NCI-H2196 treated with DMSO at 0.1 percent for 48 hours (cell line): Measurements from ENCODE around the gene IBA57.
"Not testable (repeated sequence)": the region's sequence is repeated elsewhere in the genome, so short reads cannot be mapped to it uniquely, and the experiment has no call there.

ENCODE experiments used
- DNase-seq: peaks from one replicate; lab custom pipeline; 2025; ENCODE audit not compliant: unreplicated experiment; lab: John Stamatoyannopoulos, UW

The IBA57 gene

DNA sequence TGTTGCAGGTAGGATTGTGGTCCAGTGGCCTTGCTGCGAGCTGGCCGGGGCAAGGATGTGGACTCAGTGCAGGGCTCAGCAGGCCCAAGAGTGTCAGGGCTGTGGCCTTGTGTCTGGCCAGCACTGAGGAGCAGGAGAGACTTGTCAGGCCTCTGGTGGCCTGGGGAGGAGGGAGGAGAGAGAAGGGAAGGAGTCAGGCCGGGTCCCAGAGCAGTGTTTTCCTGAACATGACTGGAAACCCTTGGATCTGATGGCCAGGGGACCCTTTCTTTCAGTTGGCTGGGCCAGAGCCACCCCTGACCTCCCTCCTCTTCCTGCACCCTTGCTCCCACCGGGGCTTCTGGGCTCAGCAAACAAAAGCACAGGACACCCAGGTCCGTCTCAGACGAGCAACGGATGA, 5.1 kb downstream of the IBA57 start:
- no peak for DNase-seq

DNA sequence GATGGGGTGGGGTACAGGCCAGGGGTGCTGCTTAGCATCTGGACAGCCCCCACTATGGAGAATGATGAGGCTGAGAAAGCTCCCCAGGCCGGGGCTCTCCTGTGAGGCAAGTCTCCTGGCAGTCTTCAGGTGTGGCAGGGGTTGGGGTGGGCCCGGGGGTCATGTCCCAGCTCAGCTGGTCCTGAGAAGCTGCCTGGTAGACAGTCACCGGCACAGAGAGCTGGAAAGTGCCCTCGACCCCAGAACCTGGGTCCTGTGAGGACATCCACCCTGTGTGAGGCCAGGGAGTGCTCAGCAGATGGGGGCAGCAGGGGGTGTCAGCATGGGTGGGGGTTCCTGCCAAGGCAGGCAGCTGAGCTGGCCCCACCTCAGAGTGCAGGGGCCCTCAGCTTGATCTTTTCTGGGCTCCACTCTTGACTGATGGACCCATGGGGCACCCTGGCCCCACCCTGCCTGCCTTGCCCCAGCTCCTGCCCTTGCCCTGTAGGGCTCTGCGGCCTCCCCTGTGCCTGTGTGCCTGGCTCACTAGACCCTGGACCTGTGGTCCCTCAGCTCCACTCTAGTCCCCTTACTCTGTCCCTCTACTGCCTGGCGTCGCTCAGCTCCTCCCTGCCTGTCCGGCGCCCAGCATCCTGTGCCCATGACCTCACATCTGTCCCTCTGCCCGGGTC, 5.8 kb downstream of the IBA57 start:
- no peak for DNase-seq

DNA sequence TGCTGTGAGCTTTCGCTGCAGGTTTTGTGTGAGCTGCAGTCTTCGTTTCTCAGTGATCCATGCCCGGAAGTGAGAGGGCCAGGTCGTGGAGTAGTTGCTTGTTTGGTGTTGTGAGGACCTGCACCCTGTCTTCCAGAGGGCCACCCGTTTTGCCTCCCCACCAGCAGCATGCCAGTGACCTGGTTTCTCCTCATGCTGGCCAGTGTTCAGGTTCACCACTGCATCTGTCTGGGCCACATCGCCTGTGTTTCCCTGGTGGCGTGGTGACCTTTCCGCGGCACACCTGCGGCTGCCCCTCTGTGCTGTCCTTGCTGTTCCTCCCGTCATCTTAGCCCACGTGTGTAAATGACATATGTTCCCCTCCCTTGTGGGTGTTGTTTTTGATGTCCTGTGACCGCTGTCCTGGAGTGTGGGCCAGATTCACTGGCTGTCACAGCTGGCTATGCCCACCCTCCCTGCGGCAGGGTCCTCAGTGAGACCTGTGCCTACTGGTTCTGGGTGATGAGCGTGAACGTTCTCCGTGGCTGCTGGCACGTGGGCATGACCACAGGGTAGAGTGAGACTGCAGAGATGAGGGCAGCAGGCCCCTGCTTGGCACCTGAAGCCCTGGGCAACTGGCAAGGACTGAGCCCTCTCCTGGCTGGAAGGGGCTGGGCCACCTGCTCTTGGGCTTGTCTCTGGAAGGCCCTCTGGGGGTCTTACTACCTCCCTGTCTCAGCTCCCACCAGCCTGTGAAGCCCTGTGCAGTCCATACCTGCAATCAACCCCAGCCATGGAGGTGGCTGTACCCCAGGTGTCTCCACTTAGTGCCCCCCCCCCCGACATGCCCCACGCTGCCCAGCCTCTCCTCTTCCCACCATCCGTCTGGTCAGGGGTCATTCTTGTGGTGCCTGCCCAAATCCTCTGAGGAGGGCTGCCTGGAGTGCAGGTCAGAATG, 7.3 kb downstream of the IBA57 start:
- no peak for DNase-seq

DNA sequence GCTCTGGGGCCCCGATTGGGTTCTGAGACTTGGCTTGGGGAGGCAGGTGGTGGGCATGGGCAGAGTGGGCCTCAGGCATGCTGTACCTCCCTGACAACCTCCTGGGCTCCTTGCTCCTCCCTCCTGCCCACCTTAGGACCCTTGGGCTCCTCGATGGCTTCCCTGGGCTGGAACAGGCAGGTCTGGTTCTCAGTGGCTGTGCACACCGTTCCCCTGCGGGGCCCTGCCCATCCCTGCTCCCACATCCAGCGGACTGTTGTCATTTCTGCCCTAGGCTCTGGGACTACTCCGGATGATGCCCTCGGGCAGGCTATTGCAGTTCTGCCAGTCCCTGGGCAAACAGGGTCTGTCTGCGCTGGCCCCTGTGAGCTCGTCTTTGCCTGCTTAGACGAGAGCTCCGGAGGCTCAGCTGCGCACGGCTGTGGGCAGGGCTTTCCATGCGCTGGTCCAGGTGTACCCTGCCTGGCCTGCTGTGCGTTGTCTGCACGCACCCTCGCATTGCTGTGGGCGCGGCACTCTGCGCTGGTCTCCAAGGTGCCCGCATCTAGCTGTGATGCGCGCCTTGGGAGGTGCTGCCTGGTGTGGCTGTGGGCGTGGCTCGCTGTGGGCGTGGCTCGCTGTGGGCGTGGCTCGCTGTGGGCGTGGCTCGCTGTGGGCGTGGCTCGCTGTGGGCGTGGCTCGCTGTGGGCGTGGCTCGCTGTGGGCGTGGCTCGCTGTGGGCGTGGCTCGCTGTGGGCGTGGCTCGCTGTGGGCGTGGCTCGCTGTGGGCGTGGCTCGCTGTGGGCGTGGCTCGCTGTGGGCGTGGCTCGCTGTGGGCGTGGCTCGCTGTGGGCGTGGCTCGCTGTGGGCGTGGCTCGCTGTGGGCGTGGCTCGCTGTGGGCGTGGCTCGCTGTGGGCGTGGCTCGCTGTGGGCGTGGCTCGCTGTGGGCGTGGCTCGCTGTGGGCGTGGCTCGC, 8.2 kb downstream of the IBA57 start:
- DNase-seq = not testable (repeated sequence)

DNA sequence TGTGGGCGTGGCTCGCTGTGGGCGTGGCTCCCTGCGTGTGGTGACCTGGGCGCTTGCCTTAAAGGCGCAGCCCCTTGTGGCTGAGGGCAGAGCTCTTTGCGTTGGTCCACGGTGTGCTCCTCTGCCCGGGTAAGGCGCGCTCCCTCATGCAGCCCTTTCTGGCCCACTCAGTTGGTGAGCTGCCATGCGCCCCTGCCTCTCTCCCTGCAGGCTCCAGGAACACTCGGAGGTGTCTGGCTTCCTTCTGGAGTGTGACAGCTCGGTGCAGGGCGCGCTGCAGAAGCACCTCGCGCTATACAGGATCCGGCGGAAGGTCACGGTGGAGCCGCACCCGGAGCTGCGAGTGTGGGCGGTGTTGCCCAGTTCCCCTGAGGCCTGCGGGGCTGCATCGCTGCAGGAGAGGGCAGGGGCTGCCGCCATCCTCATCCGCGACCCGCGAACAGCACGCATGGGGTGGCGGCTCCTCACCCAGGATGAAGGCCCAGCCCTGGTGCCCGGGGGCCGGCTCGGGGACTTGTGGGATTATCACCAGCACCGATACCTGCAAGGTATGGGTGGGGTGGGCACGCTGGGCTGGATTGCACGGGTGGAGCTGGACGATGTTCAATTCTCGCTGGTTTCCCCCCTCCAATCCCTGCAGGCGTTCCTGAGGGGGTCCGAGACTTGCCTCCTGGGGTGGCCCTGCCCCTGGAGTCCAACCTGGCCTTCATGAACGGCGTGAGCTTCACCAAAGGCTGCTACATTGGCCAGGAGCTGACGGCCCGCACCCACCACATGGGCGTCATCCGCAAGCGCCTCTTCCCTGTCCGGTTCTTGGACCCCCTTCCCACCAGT, 9.1 kb downstream of the IBA57 start:
- no peak for DNase-seq

DNA sequence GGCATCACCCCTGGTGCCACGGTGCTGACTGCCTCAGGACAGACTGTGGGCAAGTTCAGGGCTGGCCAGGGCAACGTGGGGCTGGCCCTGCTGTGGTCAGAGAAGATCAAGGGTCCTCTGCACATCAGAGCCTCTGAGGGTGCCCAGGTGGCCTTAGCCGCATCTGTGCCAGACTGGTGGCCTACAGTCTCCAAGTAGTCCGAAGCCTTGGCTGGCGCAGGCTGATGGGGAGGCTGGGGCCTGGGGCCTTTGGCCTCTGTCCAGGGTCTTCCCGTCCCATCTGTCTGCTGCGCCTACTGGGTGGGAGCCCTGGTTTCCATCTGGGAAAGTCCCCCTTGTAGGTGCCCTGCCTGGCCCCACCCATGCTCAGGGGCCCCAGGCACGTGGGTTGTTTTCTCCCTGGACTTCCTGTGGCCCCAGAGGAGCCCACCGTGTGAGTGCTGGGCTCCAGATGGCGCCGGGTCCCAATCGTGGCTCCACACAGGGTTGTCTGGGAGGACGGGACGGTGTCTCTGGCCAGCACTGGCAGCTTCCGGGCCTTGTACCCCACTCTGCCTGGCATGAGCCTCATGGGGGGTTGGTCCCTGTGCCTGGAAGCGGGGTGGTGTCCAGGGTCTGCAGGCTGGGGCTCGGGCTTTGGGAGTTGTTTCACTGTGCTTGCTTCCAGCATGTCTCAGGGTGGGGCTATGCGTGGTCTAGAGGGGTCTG, 9.9 kb downstream of the IBA57 start:
- no peak for DNase-seq

DNA sequence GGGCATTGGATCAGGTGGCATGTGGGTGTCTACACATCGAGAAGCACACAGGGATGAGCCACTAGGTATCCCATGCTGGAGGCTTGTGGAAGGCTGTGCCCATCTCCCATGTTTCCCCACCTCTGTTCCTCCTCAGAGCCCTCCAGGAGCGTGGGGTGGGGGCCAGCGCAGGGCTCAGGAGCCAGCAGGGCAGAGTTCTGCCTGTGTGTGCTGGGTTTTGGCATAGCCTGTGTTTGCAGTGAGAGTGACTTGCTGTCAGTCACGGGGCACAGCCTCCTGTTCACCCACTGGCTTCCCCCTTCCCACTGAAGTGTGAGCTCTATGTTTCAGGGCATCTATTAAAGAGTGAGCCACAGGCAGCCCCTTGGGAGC, 10.4 kb downstream of the IBA57 start:
- DNase-seq = no peak

DNA sequence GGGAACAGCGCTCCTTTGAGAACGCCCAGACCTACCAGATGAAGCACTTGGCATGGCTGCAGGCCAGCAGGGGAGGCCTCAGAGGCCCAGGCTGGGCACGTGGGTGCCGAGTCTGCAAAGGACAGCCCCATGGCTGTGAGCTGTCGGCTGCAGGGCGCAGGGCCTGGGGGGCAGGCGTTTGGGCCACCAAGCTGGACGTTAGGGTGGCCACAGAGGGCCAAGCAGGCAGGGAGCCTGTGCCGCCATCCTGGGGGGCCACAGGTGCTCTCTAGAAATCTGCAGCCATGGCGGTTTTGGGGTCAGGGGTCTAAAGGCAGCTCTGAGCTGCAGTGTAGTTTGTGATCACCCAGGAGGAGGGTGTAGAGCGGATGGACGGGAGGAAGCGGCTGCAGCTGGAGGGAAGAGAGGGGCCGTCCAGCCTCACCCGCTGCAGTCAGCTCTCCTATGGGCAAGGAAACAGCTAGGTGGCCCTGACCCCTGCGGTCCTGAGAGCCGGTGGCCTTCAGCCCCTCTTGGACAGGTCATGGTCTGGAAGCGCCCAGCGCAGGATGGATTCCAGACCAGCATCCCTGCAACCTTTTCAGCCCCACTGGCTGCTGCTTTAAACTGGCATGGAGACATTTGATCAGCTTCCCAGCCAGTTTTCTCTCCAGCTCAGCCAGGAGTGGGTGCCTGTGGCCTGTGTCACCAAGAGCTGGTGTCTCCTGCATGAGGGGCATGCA, 11.0 kb downstream of the IBA57 start:
- DNase-seq = no peak

DNA sequence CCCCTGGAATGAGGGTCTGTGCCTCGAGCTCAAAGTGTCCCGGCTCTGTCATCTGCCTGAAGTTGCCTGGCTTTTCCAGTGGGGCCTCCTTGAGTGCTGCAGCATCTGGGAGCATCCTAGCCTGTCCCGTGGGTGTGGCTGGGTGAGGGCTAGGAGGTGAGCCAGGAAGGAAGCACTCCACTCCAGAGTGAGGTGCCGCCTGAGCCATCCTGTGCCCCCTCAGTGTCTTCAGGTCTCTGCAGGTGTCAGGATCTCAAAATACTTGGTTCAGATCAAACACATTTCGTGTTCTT, 11.5 kb downstream of the IBA57 start:
- DNase-seq = no peak

DNA sequence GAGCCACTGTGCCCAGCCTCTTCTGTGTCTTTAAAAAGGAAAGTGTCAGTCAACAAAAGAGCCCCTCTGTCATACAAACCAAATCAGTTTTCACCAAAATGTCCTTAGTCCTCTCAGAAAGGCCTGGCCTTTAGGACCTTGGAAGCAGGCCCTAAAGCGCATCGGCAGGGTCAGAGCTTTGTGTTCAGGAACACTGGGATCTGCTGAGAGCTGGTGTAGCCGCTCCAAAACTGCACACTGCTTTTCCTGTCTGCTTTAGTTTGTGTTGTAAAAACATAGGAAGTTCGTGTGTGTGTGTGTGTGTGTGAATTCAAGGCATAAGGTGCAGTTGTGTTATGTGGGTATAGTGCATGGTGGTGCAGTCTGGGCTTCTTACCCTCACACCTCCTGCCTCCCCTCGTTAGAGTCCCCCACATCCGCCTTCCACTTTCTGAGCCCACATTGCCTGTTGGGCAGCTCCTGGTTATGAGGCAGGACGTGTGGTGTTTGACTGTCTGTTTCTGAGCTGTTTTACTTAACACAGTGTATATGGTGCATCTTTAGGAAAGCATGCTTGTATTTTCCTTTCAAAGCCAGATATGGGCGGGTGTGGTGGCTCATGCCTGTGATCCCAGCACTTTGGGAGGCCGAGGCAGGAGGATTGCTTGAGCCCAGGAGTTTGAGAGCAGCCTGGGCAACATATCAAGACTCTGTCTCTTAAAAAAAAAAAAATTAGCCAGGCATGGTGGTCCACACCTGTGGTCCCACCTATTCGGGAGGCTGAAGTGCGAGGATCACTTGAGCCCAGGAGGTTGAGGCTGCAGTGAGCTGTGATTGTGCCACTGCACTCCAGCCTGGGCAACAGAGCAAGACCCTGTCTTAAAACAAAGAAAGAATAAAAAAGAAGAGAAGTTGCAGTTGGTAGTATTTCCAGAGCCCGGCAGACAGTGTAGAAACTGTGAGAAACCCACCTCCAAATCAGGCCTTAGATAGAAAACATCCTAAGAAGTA, 12.4 kb downstream of the IBA57 start:
- DNase-seq = no peak

DNA sequence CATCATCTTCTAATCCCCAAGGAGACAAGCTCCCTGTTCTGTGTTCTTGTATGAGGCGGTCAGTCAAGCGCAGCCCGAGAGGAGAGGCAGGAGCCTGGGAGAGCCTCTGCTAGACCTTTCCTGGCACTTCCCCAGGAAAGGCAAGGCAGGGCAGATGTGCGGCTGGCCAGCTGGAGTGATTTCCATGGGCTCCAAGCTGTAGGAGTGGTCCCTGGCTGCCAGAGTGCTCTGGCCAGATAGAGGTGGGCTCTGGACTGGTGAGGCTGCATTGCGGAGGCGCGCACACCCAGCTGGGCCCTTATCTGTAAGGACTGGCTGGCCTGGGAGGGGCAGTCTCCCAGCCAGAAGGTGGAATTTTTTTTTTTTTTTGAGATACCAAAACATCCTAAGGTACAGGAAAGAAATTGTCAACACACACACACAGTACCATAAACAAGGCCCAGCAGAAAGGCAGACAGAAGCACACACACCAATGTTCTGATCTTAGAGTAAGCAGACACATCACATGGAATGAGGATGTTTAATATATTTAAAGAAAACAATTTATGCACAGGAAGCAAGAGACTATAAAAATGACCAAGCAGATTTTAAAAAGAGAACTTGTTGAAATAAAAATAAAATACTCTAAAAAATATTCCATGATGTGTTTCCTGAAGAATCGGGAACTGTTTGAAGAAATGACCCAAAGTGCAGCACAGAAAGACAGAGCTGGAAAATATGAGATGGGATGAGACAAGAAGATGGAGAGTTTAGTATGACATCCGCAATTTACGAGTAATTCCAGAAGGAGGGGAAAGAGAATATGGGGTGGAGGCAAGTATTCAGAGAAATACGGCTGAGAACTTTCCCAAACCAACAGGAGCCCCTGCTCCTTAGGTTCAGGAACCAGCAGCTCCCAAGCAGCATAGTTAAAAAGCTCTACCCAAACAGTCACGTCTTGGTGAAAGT, 13.4 kb downstream of the IBA57 start:
- DNase-seq = no peak

DNA sequence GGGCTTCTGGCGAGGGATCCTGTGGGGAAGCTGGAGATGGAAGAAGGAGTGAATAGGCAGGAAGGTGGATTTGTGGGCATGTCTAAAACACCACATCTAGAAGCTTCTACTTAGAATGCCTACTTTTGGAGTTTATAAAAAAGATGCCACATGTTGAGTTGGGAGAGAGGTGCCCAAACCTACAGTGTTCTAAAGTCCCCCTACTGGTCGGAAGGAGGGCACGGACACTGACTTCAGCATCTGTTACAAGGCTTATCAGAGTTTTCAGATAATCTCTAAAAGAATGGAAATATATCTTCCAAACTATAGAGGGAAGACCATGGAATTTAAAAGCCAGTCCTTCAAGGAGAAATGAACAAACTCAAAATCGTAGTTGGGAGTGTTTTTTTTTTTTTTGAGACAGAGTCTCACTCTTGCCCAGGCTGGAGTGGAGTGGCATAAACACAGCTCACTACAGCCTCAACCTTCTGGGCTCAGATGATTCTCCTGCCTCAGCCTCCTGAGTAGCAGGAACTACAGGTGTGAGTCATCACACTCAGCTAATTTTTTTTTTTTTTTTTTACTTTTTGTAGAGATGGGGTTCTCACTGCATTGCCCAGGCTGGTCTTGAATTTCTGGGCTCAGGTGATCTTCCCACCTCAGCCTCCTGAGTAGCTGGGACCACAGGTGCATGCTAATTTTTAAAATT, 14.8 kb downstream of the IBA57 start:
- no peak for DNase-seq

DNA sequence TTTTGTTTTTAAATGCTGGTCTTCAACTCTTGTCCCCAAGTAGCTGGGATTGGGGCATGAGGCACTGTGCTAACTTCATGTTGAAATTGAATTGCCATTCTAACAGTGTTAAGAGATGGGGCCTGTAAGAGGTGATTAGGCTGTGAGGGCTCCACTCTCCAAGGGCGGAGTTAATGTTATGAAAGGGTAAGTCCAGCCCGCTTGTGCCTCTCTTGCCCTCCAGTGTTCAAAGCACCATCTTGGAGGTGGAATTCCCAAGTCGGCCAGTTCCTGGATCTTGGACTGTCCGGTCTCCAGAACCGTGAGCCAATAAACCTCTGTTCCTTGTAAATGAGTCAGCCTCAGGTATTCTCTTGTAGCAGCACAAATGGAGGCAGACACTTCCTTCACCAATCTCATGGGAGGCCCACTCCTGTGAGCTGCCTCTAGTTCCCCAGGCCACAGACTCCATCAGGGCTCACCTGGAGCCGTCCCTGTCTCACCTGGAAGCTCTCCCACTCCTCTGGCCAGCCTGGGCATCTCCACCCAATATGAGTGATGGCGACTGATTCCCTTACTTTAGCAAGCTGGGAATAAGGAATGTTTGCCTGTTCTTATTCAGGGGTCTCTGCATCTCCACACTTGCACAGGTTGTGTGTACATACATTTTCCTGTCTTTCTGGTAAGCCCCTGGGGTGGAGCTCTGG, 15.5 kb downstream of the IBA57 start:
- no peak for DNase-seq

DNA sequence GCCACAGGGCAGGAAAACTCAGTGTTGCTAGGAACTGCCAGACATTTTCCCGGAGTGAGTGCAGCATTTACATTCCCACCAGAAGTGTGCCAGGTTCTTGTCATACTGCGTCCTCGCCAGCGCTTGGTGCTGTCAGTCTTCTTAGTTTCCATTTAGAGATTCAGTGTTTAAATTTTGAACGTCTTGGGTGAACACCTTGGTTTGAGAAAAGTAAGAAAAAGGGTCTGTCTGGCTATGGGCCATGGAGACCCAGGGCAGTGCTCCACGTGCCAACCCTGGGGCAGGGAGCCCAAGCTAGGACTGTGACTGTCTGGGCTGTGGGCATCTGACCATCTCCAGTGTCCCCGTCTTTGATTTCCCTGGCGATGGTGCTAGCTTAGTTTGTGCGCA, 16.0 kb downstream of the IBA57 start:
- DNase-seq = no peak

DNA sequence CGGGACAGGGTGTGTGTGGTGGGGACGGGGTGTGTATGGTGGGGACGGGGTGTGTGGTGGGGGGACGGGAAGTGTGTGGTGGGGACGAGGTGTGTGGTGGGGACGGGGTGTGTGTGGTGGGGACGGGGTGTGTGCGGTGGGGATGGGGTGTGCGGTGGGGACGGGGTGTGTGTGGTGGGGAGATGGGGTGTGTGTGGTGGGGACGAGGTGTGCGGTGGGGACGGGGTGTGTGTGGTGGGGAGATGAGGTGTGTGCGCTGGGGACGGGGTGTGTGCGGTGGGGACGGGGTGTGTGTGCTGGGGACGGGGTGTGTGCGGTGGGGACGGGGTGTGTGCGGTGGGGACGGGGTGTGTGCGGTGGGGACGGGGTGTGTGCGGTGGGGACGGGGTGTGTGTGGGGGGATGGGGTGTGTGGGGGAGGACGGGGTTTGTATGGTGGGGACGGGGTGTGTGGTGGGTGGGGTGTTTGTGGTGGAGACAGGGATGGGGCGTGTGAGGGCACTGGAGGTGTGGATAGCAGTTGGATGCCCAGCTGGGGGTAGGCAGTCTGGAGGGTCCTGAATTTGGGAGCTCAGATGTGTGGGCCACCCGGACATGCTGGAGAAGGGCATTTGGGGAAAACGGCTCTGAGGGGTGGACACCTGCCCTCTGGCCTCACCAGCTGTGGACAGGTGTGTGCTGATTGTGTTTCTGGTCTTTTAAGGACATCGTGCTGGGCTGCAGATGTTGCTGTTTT, 16.9 kb downstream of the IBA57 start:
- DNase-seq = no peak
